Measurements from ENCODE around the gene MYO15B.
A peak's percentile ranks its signal among the peaks of the same experiment; 100 is the strongest.

MYO15B gene

GRCh38 chr17:75601057-75601987, 13.7 kb downstream of the MYO15B start:
- DNase-seq = peak in 12 of 58 donors; percentile 11 to 44 (median 24)

GRCh38 chr17:75602644-75603043, 15.0 kb downstream of the MYO15B start:
- DNase-seq = no peak

- no peak for DNase-seq
Measured at GRCh38 chr17:75603123-75603522, 15.5 kb downstream of the MYO15B start.

DNA sequence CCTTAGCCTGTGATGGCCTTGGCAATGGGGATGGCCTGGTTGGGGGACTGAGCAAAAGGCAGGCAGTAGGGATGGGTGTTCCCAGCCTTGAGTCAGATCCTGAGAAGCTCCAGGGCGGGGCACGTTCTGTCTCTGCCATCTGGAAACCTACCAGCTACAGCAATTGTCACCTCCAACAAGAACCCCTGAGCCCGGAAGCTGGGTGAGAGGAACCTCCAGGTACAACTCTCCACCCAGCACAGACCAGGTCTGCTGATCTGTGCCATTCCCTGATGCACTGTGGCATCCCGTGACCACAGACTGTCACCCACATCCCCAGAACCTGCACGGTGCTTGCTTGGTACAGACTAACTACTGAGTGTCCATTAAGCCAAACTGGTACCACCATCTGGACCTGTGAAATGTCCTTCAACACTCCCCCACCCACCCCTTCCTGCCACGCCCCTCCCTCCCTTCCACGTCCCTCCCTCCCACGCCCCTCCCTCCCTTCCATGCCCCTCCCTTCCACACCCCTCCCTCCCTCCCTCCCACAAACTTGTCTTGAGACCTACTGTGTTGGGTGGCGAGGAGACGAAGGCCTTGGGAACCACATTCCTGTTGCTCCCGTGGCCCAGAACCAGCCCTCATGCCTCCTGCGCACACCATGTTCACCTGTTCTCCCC, 16.6 kb downstream of the MYO15B start:
- DNase-seq = no peak

DNA sequence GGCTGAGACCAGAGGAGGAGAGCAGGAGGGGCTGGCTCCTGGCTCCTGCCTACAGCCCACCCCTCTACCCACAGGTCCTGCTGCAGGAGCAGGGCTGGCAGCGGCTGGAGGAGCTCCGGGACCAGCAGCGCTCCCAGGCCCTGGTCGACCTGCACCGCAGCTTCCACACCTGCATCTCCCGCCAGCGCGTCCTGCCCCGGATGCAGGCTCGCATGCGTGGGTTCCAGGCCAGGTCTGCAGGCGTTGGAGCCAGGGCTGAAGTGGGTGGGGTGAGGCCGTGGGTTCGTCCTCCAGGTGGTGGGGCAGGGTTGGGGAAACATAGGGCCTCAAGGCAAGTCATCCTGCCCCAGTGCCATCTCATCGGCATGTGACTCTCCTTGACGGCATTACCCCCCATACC, 18.2 kb downstream of the MYO15B start:
- DNase-seq = no peak

GRCh38 chr17:75607086-75607485, 19.5 kb downstream of the MYO15B start:
- DNase-seq = no peak

DNA sequence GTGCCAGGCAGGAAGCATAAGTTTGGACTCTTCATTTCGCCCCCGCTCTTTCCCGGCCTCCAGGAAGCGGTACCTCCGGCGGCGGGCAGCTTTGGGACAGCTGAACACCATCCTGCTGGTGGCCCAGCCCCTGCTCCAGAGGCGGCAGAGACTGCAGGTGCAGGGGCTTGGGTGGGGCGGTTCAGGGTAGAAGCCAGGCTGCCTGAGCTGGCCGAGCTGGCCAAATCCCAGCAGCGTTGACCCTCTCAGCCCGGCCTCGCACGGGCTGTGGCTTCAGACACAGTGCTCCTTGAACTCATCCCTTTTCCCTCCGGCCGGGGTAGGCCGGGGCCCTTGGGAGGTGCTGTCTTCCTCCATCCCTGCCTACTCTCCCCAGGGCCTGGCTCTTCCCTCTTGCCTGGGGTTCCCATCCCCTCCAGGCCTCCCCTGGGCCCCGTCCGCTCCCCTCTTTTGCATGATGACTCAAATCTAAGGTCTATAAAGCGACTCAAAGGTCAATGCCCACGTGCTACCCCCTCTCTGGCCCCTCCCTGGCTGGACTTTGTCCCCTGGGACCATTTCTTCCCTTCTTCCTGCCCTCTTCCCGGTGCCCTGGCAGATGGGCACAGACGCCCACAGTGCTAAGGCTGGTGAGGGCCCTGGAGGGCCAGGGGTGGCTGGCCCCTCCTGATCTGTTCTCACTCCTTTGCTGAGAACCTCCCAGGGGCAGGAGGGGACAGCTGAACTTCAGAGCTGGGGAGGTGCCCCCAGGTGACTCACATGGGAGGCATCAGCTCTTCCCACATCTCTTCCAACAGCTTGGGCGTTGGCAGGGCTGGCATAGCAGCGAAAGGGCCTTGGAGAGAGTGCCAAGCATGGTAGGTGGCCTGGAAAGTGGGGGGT, 22.7 kb downstream of the MYO15B start:
- peak in 1 of 58 donors; percentile 20 for DNase-seq

DNA sequence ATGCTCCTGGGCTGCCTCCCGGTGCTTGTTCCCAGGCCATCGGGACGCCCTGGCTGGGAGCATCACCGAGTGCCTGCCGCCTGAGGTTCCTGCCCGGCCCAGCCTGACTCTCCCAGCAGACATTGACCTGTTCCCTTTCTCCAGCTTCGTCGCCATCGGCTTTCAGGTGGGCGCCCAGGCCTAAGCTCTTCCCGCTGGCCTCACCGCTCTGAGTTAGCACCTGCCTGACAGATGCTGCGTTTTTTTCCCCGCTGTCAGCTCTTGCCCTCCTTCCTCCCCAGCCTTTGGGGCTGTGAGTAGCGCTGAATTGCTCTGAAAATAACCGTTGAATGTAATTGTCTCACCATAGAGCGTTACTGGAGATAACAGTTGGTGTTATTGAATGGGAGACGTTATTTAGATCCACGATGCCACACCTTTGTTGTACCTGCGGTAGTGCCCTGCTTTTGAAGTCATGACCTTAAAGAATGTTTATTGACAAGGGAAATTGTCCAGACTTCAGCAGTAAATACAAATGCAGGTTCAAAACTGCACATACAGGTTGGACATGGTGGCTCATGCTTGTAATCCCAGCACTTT, 24.3 kb downstream of the MYO15B start:
- DNase-seq = no peak

DNA sequence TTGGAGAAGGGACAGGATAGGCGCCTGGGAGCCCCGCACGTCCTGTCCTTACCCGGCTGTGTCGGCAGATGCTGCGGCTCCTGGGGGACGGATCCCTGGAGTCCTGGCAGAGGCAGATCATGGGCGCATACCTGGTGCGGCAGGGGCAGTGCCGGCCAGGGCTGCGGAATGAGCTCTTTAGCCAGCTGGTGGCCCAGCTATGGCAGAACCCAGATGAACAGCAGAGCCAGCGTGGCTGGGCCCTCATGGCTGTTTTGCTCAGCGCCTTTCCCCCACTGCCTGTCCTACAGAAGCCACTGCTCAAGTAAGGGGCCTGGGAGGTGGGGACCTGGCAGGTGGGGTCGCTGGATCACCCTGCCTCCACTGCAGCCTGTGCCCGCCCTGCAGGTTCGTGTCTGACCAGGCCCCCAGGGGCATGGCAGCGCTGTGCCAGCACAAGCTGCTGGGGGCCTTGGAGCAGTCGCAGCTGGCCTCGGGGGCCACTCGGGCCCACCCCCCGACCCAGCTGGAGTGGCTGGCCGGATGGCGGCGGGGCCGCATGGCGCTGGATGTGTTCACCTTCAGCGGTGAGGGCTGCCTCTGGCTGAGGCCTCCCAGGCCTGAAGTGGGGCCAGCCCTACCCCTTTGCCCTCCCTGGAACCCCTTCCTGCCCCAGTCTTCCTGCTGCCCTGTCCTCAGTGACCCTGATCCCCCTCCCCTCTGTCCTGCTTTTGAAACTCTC, 25.5 kb downstream of the MYO15B start:
- no peak for DNase-seq

DNA sequence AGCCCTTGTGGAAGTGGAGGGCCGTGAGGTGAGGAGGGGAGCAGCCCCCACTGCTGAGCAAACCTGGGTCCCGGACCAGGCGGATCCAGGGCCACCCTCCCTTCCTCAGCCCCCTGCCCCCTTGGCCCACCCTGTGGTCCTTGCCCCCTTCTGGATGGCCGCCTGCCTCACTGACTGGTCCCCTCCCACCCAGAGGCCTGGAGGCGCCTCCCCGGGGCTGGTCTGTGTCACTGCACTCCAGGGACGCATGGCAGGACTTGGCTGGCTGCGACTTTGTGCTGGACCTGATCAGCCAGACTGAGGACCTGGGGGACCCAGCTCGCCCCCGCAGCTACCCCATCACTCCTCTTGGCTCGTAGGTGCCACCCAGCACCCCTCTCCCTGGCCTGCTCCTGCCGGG, 26.4 kb downstream of the MYO15B start:
- DNase-seq = no peak

GRCh38 chr17:75614556-75615270, 27.1 kb downstream of the MYO15B start:
- no peak for DNase-seq

DNA sequence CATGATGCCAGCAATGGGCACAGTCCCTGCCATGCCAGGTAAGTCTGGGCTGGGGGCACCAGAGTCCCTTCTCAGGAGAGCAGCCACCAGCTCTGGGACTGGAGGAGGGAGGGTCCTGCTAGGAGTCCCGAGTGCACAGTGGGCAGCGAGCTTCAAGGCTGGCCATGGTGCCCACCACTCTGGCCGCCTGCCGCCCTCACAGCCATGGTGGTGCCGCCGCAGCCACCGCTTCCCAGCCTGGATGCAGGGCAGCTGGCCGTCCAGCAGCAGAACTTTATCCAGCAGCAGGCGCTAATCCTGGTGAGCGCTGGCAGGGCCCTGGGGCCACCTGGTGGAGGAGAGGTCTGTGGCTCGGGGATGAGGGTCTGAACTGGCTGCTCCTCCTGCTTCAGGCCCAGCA, 27.7 kb downstream of the MYO15B start:
- DNase-seq = no peak

DNA sequence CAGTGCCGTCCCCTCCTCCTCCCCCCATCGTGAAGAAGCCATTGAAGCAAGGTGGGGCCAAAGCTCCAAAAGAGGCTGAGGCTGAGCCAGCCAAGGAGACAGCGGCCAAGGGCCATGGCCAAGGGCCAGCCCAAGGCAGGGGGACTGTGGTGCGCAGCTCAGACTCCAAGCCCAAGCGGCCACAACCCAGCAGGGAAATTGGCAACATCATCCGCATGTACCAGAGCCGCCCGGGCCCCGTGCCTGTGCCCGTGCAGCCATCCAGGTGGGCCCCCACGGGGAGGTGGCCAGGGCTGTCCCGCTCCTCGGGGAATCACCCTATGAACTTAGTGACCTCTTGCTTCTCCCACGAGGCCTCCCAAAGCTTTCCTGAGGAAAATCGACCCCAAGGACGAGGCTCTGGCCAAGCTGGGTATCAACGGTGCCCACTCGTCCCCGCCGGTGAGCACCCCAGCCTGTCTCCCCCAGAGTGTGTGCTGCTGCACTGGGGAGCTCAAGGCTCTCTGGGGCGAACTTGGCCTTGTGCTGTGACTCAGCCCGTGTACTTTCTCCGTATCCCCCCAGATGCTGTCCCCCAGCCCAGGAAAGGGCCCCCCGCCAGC, 29.0 kb downstream of the MYO15B start:
- peak in 2 of 58 donors; percentile 13 to 14 for DNase-seq

GRCh38 chr17:75617218-75617617, 29.6 kb downstream of the MYO15B start:
- no peak for DNase-seq

- no peak for DNase-seq
Measured at GRCh38 chr17:75617675-75618074, 30.1 kb downstream of the MYO15B start.

GRCh38 chr17:75619506-75620431, 32.2 kb downstream of the MYO15B start:
- DNase-seq = no peak

DNA sequence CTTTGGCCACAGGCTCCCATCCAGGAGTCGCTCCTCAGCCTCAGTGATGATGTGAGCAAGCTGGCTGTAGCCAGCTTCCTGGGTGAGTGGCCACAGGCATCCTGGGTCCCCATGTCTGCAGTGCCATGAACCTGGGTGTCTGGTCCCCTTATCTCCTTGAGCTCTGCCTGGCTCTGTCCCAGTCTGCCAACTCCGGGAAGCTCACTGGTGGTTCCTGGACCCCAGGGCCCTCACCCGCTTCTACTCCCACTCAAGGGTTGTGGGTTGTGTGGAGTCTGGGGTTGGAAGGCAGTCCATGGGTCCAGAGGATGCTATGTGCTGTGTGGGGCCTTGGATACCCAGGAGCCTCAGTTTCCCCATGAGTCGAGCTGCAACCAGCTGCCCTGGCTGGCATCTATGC, 33.9 kb downstream of the MYO15B start:
- DNase-seq = no peak

GRCh38 chr17:75622076-75622475, 34.5 kb downstream of the MYO15B start:
- no peak for DNase-seq

Data from anterior cingulate cortex (tissue), 58 donors.